Effector memory CD4-positive, alpha-beta T cell (primary cell): Measurements from ENCODE around the gene MIEF1.

Source experiments
- DNase-seq, 3 donors: peaks; one replicate each; pipeline ENCODE4 v3.0.0-alpha.2; 2020
- H3K27ac ChIP-seq: 2 replicates; pipeline ENCODE4 v1.7.0; 2013; ENCODE audit warnings: mild to moderate bottlenecking, low read length, moderate library complexity; ENCODE audit not compliant: insufficient read depth, poor library complexity, severe bottlenecking
- H3K27me3 ChIP-seq: replicated peaks from 2 replicates; pipeline ENCODE4 v1.7.0; 2013; ENCODE audit warnings: mild to moderate bottlenecking, low read length; ENCODE audit not compliant: insufficient read depth, control insufficient read depth, poor library complexity, severe bottlenecking
- H3K36me3 ChIP-seq: 2 replicates; pipeline ENCODE4 v1.7.0; 2013; ENCODE audit warnings: mild to moderate bottlenecking, low read length, moderate library complexity; ENCODE audit not compliant: control insufficient read depth, insufficient read depth
- H3K4me1 ChIP-seq: 2 replicates; pipeline ENCODE4 v1.7.0; 2013; ENCODE audit warnings: low read length, mild to moderate bottlenecking; ENCODE audit not compliant: control insufficient read depth, insufficient read depth, poor library complexity, severe bottlenecking
- H3K4me3 ChIP-seq: 2 replicates; pipeline ENCODE4 v1.7.0; 2013; ENCODE audit warnings: low read length, low read depth, mild to moderate bottlenecking; ENCODE audit not compliant: insufficient read depth, poor library complexity, severe bottlenecking
- H3K9me3 ChIP-seq: 2 replicates; pipeline ENCODE4 v1.7.0; 2013; ENCODE audit warnings: mild to moderate bottlenecking, low read length, moderate library complexity; ENCODE audit not compliant: control insufficient read depth

The MIEF1 gene

DNA sequence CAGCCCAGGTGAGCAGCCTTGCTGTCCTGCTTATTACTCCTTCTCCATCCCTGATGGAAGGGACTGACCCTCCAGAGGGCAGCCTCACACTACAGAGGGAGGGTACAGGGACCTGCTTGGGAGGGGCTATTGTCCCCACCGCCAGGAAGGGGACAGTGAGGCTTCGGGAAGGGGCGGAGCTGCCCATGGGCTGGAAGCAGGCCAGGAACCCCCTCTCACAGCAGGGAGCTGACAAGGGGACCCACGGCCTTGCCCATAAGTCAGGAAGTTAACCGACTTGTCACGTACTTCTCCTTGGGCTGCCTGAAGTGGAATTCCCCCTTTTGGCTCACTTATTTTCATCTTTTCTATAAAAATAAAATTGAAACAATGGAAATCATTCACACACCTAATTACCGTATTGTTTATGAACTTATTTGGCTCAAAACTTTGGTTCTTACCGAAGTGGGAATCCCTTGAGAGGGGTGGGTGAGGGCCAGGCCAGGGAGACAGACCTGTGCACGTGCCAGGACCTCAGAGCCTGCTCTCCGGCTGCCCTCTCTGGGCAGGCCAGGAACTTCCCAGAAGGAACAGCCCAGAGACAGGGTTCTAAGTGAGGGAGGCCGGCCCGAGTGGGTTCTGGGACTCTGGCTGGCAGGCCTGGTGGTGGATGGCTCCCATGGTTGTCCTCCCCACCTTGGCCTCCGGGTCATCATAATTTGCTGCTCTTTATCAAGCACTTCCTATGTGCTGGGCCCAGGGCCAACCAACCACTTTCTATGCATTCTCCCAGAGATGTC lies 39.5 kb upstream of the MIEF1 start:
- DNase-seq: no peak
- Histone ChIP-seq H3K4me3 (no peak overlapping the region), H3K27me3 (peaks cover 13% of the 10 kb centered on the region), H3K4me1 (peaks cover 5% of the 10 kb centered on the region), H3K9me3 (no peaks in the 10 kb centered on the region), H3K36me3 (no peaks in the 10 kb centered on the region), H3K27ac (no peak overlapping the region)

DNA sequence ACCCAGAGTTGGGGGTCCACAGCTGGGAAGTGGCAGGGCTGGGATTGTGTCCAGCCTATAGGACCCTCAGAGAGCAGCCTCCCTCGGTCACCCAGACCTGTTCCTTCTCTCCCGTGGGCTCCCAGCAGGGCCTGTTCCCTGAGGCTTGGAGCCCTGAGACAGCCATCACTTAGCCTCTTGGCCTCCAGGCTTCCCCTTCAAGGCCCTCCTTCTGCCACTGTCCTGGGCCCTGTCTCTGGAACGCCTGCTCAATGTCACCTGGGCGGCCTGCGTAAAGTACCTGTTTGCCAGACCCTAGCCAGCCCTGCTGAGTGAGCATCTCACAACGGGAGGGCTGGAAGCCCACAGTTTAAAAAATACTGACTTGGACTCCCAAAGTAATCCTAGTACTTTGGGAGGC lies 38.8 kb upstream of the MIEF1 start:
- Histone ChIP-seq H3K4me1 (peaks cover under 1% of the 10 kb centered on the region), H3K4me3 (no peak overlapping the region), H3K27ac (no peak overlapping the region), H3K27me3 (peaks cover 7% of the 10 kb centered on the region), H3K9me3 (no peaks in the 10 kb centered on the region), H3K36me3 (no peaks in the 10 kb centered on the region)
- no peak for DNase-seq

- Histone ChIP-seq H3K27me3 (peaks cover under 1% of the 10 kb centered on the region), H3K4me1 (no peaks in the 10 kb centered on the region)
- no peak for DNase-seq
These were observed 38.1 kb upstream of the MIEF1 start for GRCh38 chr22:39463931-39464390.

DNA sequence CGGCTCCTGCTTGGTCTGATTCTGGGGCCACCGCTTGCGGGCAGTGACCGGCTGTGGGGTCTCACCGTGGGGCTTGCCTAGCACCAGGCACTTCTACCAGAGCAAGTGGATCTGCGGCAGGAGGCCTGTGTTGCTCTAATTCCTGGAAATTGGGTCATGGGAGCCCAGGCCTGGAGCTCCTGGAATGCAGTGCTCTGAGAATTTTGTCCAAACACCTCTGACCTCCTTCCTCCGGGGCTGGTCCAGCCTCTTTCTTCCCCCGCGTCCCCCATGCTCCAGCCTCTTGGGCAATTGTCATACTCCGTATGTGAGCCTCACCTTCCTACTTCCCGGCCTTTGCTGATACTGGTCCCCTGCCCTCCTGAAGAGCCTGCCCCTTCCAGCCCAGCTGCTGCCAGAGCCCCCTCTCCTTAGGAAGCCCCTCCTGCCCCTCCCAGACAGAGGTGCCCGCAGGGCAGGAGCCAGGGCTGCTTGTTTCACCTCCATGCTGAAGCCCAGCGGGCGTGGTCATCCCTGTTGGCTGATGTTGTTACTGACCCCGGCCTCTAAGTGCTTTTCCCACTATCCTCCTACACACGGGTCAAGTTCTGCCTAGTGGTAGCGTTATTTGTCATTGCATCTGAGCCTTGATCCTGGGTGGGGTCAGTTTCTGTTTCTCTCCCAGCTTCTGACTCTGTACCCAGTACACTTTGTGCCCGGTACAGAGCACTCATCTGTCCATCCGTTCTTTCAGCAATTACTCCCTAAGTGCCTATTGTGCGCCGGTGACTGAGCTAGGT lies 35.7 kb upstream of the MIEF1 start:
- Histone ChIP-seq H3K4me1 (peaks cover 2% of the 10 kb centered on the region), H3K36me3 (no peaks in the 10 kb centered on the region), H3K9me3 (no peaks in the 10 kb centered on the region), H3K4me3 (no peak overlapping the region), H3K27me3 (no peaks in the 10 kb centered on the region), H3K27ac (no peak overlapping the region)
- no peak for DNase-seq

More at GRCh38 chr22:39463931-39464390, 38.1 kb upstream of the MIEF1 start:
- Histone ChIP-seq H3K27ac (no peak overlapping the region), H3K4me3 (no peak overlapping the region), H3K9me3 (no peaks in the 10 kb centered on the region), H3K36me3 (no peaks in the 10 kb centered on the region)

- no peak for DNase-seq
These were observed 34.6 kb upstream of the MIEF1 start for GRCh38 chr22:39467390-39467895.

GRCh38 chr22:39468487-39469325 lies 33.4 kb upstream of the MIEF1 start:
- DNase-seq: no peak
- no peak overlapping the region for H3K4me3 ChIP-seq
- H3K4me1 ChIP-seq: peaks cover 14% of the 10 kb centered on the region
- no peaks in the 10 kb centered on the region for H3K36me3 ChIP-seq
- H3K9me3 ChIP-seq: no peaks in the 10 kb centered on the region
- no peaks in the 10 kb centered on the region for H3K27me3 ChIP-seq
- H3K27ac ChIP-seq: no peak overlapping the region

More at GRCh38 chr22:39467390-39467895, 34.6 kb upstream of the MIEF1 start:
- no peak overlapping the region for H3K4me3 ChIP-seq
- H3K27ac ChIP-seq: no peak overlapping the region
- H3K9me3 ChIP-seq: no peaks in the 10 kb centered on the region
- H3K4me1 ChIP-seq: peaks cover 12% of the 10 kb centered on the region
- H3K36me3 ChIP-seq: no peaks in the 10 kb centered on the region
- no peaks in the 10 kb centered on the region for H3K27me3 ChIP-seq

GRCh38 chr22:39469326-39469680 lies 32.8 kb upstream of the MIEF1 start:
- H3K27ac ChIP-seq: no peak overlapping the region
- H3K4me3 ChIP-seq: no peak overlapping the region
- H3K9me3 ChIP-seq: no peaks in the 10 kb centered on the region
- peaks cover 14% of the 10 kb centered on the region for H3K4me1 ChIP-seq
- H3K27me3 ChIP-seq: no peaks in the 10 kb centered on the region
- DNase-seq: no peak
- H3K36me3 ChIP-seq: no peaks in the 10 kb centered on the region

DNA sequence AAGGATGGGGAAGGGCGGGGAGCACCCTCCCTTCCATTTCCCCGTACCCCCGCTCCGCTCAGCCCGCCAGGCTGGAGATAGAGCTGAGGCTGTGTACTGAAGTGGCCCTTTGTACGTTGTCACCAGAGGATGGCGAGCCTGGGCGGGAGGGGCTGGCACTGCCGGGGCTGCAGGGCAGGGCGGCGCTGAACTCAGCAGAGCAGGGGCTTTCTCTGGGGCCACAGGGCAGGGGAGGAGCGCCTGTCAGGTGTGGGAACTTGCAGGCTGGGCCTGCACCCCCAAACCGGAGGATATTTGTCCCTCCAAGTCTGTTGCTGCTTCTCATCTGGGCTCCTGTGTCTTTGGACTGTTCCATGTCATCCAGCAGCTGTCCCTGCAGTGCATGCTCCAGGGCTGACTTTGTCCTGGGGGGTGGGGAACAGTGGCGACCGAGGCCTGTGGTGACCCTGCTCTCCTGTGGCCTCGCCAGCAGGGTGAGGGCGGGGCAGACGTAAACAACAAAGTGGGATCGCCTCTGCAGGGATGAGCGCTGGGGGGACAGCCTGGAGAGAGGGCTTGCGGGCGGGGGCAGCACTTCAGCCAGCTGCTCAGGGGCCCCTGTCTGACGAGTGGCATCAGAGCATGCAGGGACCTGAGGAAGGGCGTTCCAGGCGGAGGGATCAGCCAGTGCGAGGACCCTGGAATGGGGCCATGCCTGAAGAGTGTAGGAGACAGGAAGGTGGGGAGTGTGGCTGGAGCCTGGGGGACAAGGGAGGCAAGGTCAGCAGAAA lies 32.2 kb upstream of the MIEF1 start:
- Histone ChIP-seq H3K27ac (no peak overlapping the region), H3K4me3 (no peak overlapping the region), H3K27me3 (no peaks in the 10 kb centered on the region), H3K36me3 (no peaks in the 10 kb centered on the region), H3K9me3 (no peaks in the 10 kb centered on the region), H3K4me1 (peaks cover 14% of the 10 kb centered on the region)
- no peak for DNase-seq
